NCI-H1436 treated with DMSO at 0.1 percent for 48 hours (cell line): ENCODE data around the gene DACH1.

ENCODE experiments used
- DNase-seq: peaks from one replicate; lab custom pipeline; 2025; lab: John Stamatoyannopoulos, UW

Gene DACH1

GRCh38 chr13:71702253-71702652, 164.8 kb downstream of the DACH1 start:
- no peak for DNase-seq

DNA sequence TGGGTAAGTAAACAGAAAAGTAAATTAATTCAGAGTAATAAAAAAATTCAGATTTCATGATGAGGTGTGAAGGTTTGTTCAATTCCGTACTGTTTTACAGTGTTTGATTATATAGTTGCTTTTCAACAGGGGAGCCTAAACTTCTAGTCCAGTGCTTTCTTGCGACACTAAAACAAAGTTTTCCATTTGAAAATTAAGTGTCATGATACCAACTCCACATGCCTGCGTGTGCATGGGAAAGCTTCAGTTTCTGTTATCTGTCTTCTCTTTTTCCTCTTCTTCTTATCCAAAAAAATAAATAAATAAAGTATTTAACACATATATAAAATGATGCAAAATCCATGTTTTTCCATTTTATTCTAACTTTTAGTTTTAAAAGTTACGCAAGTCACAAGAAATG, 165.3 kb downstream of the DACH1 start:
- DNase-seq, result no peak

- DNase-seq, result no peak
Observed at GRCh38 chr13:71699342-71699741, 167.7 kb downstream of the DACH1 start.

DNA sequence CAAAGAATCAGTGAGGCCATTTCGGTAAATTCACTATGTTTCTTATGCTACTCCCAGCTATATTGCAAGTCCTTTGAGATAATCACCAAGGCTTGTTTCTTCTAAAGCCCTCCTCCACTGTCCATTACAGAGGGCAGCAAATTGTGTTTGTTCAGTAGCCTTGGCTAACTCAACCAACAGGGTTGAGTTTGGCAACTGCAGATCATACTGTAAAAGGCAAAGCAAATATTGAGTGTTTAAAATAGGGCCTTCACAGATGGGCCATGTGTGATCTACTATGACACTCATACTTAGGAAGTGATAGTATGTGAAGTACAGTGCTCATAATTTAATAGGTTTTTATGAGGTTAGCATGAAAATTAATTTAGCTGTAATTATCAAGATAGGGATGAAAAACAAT, 171.3 kb downstream of the DACH1 start:
- no peak for DNase-seq

DNA sequence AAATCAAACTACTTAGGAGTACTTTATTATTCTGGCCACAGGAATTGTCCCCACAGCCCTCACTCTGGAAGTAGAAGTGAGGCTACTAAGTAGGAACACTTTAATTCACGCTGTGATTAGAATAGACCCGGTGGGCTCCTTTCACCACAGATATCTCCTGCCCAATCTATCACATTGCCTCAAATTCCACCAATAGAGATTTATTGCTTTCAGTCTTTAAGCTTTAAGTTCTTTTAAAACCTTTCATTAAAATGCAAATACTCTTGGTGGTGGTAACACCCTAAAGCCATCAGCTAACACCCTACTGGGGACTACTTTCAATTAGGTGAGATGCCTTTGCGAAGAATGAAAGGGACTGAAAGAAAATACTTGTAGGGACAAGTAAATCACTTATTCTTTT, 181.9 kb downstream of the DACH1 start:
- DNase-seq, result no peak

DNA sequence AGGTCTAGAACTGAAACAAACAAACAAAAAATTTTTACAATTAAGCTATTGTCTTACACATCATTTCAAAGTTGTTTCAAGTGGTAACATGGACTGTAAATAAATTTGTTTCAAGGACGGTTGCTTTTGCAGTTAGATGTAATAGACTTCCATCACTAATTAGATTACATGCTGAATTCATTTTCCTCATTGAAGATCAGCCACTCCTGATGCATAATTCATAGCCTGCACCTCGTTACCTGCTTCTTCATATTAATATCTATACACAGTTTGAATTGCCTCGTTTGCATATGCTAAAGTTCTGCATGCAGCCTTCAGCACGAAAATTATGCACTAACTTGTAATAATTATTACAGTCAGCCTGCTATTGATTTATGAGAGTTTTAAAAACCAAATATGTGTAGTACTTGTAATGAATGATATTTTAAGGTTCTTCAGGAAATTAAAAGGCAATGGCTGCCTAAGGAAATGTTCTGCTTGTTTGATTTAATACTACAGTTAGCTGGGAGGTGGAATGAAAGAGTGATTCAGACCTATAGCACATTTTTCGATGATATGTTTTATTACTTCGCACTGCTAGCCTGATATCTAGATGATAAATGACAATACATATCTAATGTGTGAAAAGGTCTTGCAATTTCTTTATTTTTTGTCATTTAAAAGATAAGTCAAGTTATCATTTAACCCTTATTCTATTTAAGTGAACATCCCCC, 184.9 kb downstream of the DACH1 start:
- DNase-seq, result no peak

GRCh38 chr13:71677124-71677523, 189.9 kb downstream of the DACH1 start:
- DNase-seq, result no peak

DNA sequence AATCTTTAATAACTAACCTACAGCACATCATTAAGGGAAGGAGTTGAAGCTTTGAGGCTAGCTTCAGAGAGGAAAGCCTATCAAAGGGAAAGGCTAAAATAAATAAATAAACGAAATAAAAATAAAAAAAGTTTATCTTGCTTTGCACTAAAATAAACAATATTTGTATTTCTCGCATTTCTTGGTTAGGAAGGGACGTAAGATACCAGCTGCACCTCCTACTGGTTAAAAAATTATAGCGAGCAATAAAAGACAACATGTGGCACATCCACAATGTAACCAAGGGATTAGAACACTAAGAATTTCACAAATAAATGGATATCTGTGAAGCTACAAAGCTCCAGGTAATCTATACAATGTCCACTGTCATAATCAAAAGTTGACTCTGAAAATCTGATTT, 194.5 kb downstream of the DACH1 start:
- no peak for DNase-seq

DNA sequence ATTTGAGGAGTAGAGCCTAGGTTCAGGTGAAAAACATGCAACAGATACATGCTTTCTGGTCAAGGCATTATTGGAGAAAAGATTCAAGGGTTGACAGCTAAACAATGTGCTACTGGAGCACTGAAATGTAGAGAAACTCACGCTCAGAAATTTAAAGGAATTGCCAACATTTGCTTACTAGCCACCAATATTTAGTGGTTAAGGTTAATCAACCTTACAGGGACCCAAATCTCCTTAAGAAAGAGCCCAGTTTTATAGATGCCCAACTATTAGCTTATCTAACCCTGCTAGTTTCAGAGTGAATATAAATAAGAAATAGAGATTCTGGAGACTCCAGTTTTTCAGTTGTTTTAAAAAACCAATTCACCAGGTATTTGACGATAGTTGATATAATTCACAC, 203.6 kb downstream of the DACH1 start:
- DNase-seq, result no peak

DNA sequence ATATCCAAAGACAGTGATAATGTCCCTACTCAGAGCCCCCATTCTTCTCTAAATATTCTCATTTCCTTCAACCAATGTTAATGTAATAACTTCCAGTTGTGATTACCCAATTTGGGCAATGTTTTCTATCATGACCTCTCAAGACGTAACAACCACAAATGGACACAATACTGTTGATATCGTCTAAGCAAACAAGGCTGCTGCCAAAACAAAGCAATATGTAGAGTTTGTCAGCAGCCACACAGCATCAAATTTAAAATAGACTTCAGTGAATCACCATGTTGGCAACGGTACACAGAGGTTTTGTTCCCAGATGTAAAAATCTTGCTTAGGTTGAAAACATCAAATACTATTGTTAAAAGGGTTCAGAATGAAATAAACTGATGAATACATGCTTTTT, 205.1 kb downstream of the DACH1 start:
- no peak for DNase-seq

DNA sequence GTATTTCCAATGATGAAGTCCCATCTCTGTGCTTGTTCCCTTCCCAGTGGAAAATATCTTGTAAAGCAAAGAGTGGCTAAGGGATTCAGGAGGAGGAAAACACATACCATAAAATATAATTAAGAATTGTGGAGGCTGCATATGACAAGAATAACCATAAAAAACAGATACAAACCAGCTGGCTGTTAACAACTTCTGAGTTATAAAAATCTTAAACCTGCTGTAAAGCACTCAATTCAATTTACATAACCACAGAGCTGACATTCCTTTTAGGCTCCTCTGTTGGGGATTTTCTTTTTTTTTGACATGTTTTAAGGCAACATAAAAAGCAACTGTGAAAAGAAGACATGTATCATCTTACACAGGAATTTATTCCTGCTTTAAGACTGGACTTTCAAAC, 207.6 kb downstream of the DACH1 start:
- DNase-seq, result no peak

- no peak for DNase-seq
Observed at GRCh38 chr13:71645467-71645866, 221.5 kb downstream of the DACH1 start.

DNA sequence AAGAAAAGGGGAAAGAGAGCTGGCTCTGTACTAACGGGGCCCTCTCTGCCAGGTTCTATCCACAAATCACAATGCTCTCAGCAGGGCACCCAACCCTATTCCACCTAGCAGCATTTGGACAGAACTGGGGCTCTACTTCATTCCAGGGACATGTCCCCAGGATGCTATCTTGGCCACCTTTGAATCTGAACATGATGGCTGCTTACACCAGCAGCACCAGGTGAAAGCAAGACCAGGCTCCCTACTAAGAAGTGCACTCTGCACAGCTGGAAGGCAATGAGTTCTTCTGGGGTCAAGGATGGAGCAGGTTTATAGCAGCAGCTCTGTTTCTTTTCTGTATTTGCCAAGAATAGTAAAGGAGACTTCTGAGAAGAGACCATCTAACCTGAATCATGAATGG, 222.4 kb downstream of the DACH1 start:
- DNase-seq, result no peak

- no peak for DNase-seq
Observed at GRCh38 chr13:71643448-71643860, 223.6 kb downstream of the DACH1 start.

GRCh38 chr13:71638751-71639150, 228.3 kb downstream of the DACH1 start:
- DNase-seq, result no peak

DNA sequence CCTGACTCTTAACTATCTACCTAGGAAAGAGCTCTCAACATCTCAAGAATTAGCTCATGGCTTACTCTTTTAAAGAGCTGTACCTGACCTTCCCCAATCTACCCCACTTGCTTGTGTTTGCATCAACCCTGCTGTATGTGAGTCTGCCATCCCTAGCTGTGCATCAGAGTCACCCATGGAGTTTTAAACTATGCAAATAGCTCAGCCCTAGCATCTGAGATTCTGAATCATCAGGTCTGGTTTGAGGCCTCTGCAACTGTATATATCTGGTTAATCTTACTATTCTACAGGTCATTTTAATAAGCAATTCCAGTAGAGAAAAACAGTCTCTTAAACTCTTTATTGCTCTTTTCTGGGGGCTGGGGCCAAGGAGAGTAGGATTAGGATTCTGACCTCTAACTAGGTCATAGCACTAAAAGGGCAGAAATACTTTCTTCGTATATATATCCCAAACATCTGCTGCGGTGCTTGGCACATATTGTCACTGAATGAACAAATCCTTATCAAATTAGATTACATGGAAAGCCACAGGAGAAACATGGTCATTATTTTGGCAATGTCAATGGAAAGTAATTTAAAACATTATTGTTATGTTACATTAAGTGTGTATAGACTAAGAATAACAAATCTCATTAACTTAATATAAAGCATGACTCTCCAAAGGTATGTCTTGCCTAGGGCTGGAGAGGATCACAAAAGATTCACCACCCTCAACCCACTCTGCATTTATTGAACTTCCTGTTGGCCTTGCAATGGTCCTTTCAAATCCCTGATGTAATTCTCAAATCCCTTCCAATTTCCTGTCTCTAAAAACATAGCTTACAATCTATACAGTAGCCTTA, 232.2 kb downstream of the DACH1 start:
- no peak for DNase-seq

DNA sequence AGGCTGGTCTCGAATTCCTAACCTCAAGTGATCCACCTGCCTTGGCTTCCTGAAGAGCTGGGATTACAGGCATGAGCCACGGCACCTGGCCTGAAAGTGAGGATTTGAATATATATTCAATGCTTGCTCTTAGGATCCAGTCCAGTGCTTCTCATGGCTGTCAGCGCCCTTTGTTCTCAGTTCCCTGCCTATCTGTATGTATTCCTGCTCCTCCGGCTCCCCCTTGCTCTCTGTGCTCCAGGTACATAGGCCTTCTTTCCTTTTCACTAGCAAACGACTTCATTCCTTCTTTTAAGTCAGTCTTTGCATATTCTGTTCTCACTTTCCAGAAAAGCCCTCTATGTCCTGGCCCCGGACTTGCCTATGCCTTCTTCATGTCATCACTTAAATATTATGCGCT, 232.8 kb downstream of the DACH1 start:
- no peak for DNase-seq

DNA sequence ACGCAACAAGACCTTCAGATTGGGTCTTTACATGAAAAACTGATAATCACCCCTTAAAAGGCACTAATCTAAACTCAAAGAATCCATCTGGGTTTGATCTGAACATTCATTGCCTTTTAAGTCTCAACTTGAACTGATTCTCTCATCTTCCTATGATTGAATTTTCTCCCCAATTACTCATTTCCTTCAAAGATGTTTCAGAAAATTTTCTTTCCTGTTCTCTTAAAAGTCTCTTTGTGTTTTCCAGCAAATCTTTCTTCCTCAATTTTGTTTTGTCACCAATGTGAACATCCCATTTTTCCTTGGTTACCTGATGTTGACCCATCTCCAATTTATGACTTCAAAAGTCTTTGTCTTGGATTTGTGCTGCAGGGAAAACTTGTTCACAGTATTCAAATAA, 234.3 kb downstream of the DACH1 start:
- no peak for DNase-seq

- no peak for DNase-seq
Observed at GRCh38 chr13:71632206-71632605, 234.8 kb downstream of the DACH1 start.

DNA sequence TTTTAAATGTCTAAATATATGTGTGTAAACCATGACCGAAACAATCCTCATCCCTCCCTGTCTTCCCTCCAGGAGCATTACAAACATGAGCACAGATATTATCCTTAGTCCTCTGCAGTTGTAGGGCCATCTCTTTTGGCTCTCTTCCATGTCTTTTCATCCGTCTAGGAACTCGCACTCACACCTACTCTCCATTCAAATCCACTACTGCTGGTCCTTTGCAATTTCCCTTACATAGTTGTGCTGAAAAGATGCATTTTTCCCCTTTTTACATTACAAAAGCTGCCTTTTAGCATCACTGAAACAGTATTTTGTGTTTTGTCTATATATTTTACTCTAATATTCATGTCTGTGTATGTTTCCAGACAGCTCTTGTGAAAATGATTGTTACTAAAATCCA, 237.8 kb downstream of the DACH1 start:
- no peak for DNase-seq

GRCh38 chr13:71626421-71627117, 240.4 kb downstream of the DACH1 start:
- DNase-seq, result no peak

- no peak for DNase-seq
Observed at GRCh38 chr13:71625694-71626093, 241.3 kb downstream of the DACH1 start.
